IMR-90 (cell line): ENCODE measurements around the gene GPRC5D. TPM values are rescaled to one million over a fixed set of nuclear protein-coding genes. Genes with fewer than 3 reads are reported as not detected.

Source experiments
- ATAC-seq: fragments of 200-7000 bp; cut with Tn5 transposase; 2 replicates; pipeline ENCODE4 v1.9.1; 2020; ENCODE audit warnings: low read depth, mild to moderate bottlenecking, moderate library complexity
- BruUV-seq: library from RNA; stranded (reverse); fragments of 400-500 nt; replicated peaks from 2 replicates; lab custom pipeline; 2021; lab: Mats Ljungman, UMichigan
- CTCF ChIA-PET: fragments of 300-600 bp; formaldehyde crosslinking; extraction: SDS; loops from one replicate; lab custom pipeline; 2021; ENCODE audit warnings: antibody characterized with exemption; lab: Yijun Ruan, JAX
- POLR2A ChIA-PET: fragments of 300-600 bp; sonication (Branson Sonifier 250); formaldehyde crosslinking; loops from one replicate; lab custom pipeline; 2022; ENCODE audit warnings: antibody characterized with exemption; ENCODE audit not compliant: unreplicated experiment; lab: Charles Lee
- DNase-seq: peaks from one replicate; pipeline ENCODE4 v3.0.0; 2013
- H2AFZ ChIP-seq: replicated peaks from 2 replicates; pipeline ENCODE3; 2013; ENCODE audit warnings: low read length, mild to moderate bottlenecking; ENCODE audit not compliant: poor library complexity
- H2AK5ac ChIP-seq: 2 replicates; pipeline ENCODE4 v1.6.1; 2013; ENCODE audit warnings: low read depth, low read length, inconsistent platforms
- H2AK9ac ChIP-seq: replicated peaks from 2 replicates; pipeline ENCODE3; 2013; ENCODE audit warnings: mild to moderate bottlenecking, low read depth, low read length, moderate library complexity; ENCODE audit not compliant: poor library complexity
- H2BK120ac ChIP-seq: 2 replicates; pipeline ENCODE4 v1.6.1; 2013; ENCODE audit warnings: low read depth, low read length, inconsistent platforms
- H2BK15ac ChIP-seq: 3 replicates; pipeline ENCODE4 v1.6.1; 2013; ENCODE audit warnings: low read depth, low read length, inconsistent platforms
- H2BK20ac ChIP-seq: 2 replicates; pipeline ENCODE4 v1.6.1; 2013; ENCODE audit warnings: low read depth, mild to moderate bottlenecking, inconsistent platforms, low read length, moderate library complexity
- H2BK5ac ChIP-seq: 2 replicates; pipeline ENCODE4 v1.6.1; 2013; ENCODE audit warnings: mild to moderate bottlenecking, low read depth, low read length, inconsistent platforms; ENCODE audit not compliant: poor library complexity, severe bottlenecking
- H3K14ac ChIP-seq: replicated peaks from 2 replicates; pipeline ENCODE4 v1.6.1; 2013; ENCODE audit warnings: low read depth, low read length, inconsistent platforms
- H3K18ac ChIP-seq: 2 replicates; pipeline ENCODE4 v1.6.1; 2013; ENCODE audit warnings: low read depth, low read length, control low read depth
- H3K23ac ChIP-seq: 2 replicates; pipeline ENCODE4 v1.6.1; 2013; ENCODE audit warnings: low read depth, low read length, inconsistent platforms
- H3K27ac ChIP-seq: 2 replicates; pipeline ENCODE4 v1.5.1; 2013; ENCODE audit warnings: mild to moderate bottlenecking, control low read depth, low read length; ENCODE audit not compliant: insufficient read depth
- H3K27me3 ChIP-seq: 2 replicates; pipeline ENCODE4 v1.6.1; 2013; ENCODE audit warnings: low read length; ENCODE audit not compliant: control insufficient read depth, insufficient read depth
- H3K36me3 ChIP-seq: 2 replicates; pipeline ENCODE4 v1.6.1; 2013; ENCODE audit warnings: low read length, mixed read lengths; ENCODE audit not compliant: control insufficient read depth, insufficient read depth
- H3K4ac ChIP-seq: 2 replicates; pipeline ENCODE4 v1.6.1; 2013; ENCODE audit warnings: low read depth, low read length, inconsistent platforms
- H3K4me1 ChIP-seq: 2 replicates; pipeline ENCODE4 v1.6.1; 2013; ENCODE audit warnings: low read length, mixed read lengths; ENCODE audit not compliant: control insufficient read depth, insufficient read depth
- H3K4me2 ChIP-seq: 2 replicates; pipeline ENCODE4 v1.6.1; 2013; ENCODE audit warnings: low read depth, mild to moderate bottlenecking, control low read depth, low read length, moderate library complexity
- H3K4me3 ChIP-seq: 2 replicates; pipeline ENCODE4 v1.5.1; 2013; ENCODE audit warnings: low read depth, mild to moderate bottlenecking, control low read depth, low read length, moderate library complexity; ENCODE audit not compliant: insufficient read depth
- H3K56ac ChIP-seq: 2 replicates; pipeline ENCODE4 v1.6.1; 2013; ENCODE audit warnings: low read length, inconsistent platforms; ENCODE audit not compliant: insufficient read depth; ENCODE audit errors: extremely low read depth
- H3K79me1 ChIP-seq, 2 experiments: 2 replicates each; pipeline ENCODE4 v1.6.1; 2013; ENCODE audit warnings: low read length in 2 of 2, inconsistent platforms in 1 of 2, low read depth in 1 of 2
- H3K9ac ChIP-seq: 2 replicates; pipeline ENCODE4 v1.6.1; 2013; ENCODE audit warnings: low read depth, low read length, control low read depth
- H3K9me1 ChIP-seq: 2 replicates; pipeline ENCODE4 v1.6.1; 2013; ENCODE audit warnings: low read length, inconsistent platforms; ENCODE audit not compliant: insufficient read depth
- H3K9me3 ChIP-seq: 2 replicates; pipeline ENCODE4 v1.6.1; 2013; ENCODE audit warnings: low read length; ENCODE audit not compliant: control insufficient read depth, insufficient read depth
- H4K20me1 ChIP-seq: 2 replicates; pipeline ENCODE4 v1.6.1; 2013; ENCODE audit warnings: low read length, inconsistent platforms; ENCODE audit not compliant: insufficient read depth
- H4K5ac ChIP-seq: 2 replicates; pipeline ENCODE4 v1.6.1; 2013; ENCODE audit warnings: mild to moderate bottlenecking, low read depth, low read length, control low read depth
- H4K8ac ChIP-seq, 2 experiments: 2 replicates each; pipeline ENCODE4 v1.6.1; 2013; ENCODE audit warnings: low read depth in 2 of 2, low read length in 2 of 2, control low read depth in 1 of 2, inconsistent platforms in 1 of 2
- H4K91ac ChIP-seq: 2 replicates; pipeline ENCODE4 v1.6.1; 2013; ENCODE audit warnings: low read depth, low read length, inconsistent platforms; ENCODE audit not compliant: insufficient read depth
- CEBPB ChIP-seq: IDR thresholded peaks from 2 replicates; pipeline ENCODE4 v1.6.1; 2012; ENCODE audit warnings: low read depth, low read length, improper control_type of control experiment
- CHD1 ChIP-seq: IDR thresholded peaks from 2 replicates; pipeline ENCODE4 v1.6.1; 2012; ENCODE audit warnings: low read depth, low read length, improper control_type of control experiment
- CTCF ChIP-seq: conservative IDR thresholded peaks from 2 replicates; pipeline ENCODE4 v1.5.1; 2012; ENCODE audit warnings: mild to moderate bottlenecking, low read depth, low read length, improper control_type of control experiment
- MAZ ChIP-seq: IDR thresholded peaks from 2 replicates; pipeline ENCODE4 v1.6.1; 2012; ENCODE audit warnings: low read depth, mild to moderate bottlenecking, low read length, improper control_type of control experiment, moderate library complexity, borderline replicate concordance
- RAD21 ChIP-seq: IDR thresholded peaks from 2 replicates; pipeline ENCODE4 v1.6.1; 2012; ENCODE audit warnings: low read length, improper control_type of control experiment
- RFX5 ChIP-seq: IDR thresholded peaks from 2 replicates; pipeline ENCODE4 v1.8.0; 2012; ENCODE audit warnings: low read depth, mild to moderate bottlenecking, low read length, moderate library complexity
- WGBS, 2 experiments: methylation state at CpG; one replicate each; pipeline versions ENCODE4 v1.1.5 to v1.1.7; 2013; ENCODE audit warnings: missing lambda C conversion rate in 2 of 2; ENCODE audit not compliant: insufficient read length in 1 of 2; ENCODE audit errors: extremely low coverage in 2 of 2; 5-methylcytosine and 5-hydroxymethylcytosine counted together
- dilution Hi-C: fragments of 300-500 bp; cut with HindIII; formaldehyde crosslinking; loops from one replicate; pipeline ENCODE4 v1.14.3; 2018; ENCODE audit warnings: low sequenced_read_pairs; ENCODE audit not compliant: unreplicated experiment
- in situ Hi-C: fragments of 300-500 bp; cut with MboI; formaldehyde crosslinking; loops from 3 replicates; pipeline ENCODE4 v1.14.3; 2019; ENCODE audit warnings: low sequenced_read_pairs, inconsistent platforms, mixed read lengths
- intact Hi-C: fragments of 100-400 bp; cut with micrococcal nuclease; formaldehyde crosslinking; loops from 2 replicates; pipeline ENCODE4 v1.10.0; 2022
- polyA plus RNA-seq, 3 experiments: library from polyadenylated mRNA; depleted of rRNA; stranded (reverse); fragments of >200 nt; gene quantifications; 2 replicates each; pipeline ENCODE4 v1.2.3, GENCODE V29; 2012; ENCODE audit warnings: low replicate concordance in 1 of 3
- total RNA-seq: library from RNA; depleted of rRNA; stranded (reverse); fragments of >200 nt; gene quantifications from 2 replicates; pipeline ENCODE4 v1.2.3, GENCODE V29; 2012

The GPRC5D gene
- total and polyA plus RNA-seq, 2 of the 4 experiments (the other 2 are of a cell fraction): not detected

DNA sequence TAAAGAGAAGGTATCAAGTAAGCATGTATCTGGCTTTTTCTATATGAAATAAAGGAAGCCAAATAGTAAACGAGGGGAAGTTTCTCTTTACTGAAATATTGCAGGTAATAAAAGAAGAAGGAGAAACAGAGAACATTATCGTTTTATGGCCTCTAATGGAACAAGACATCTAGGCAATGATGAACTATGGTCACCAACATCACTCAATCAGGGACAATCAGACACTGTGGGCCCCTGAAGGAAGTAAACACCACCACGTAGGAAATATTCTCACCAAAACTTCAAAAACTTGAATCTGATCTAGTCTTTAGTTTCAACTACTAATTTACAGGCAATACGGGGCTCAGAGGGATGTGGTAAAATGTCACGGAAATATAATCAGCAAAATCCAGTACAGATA is 32.2 kb upstream of the GPRC5D start:
- BruUV-seq: no TSS peak
- H4K5ac ChIP-seq: no peak overlapping the region
- no peak overlapping the region for H2AK9ac ChIP-seq
- ATAC-seq (no peak), DNase-seq (no peak)
- no peak overlapping the region for H2AK5ac ChIP-seq
- no peak overlapping the region for H3K27ac ChIP-seq
- H3K23ac ChIP-seq: no peak overlapping the region
- dilution Hi-C loops: no loop called here
- no peak overlapping the region for H3K4ac ChIP-seq
- peaks cover 19 to 44% of the 10 kb centered on the region in 2 experiments for H3K79me1 ChIP-seq
- no peak overlapping the region for H3K4me3 ChIP-seq
- WGBS, 2 experiments: no CpG with 5 or more reads among the region's 5 CpGs
- H2BK120ac ChIP-seq: no peak overlapping the region
- H3K4me2 ChIP-seq: no peak overlapping the region
- no peak overlapping the region for H2BK20ac ChIP-seq
- TF ChIP-seq RAD21 (no peak), CTCF (no peak), MAZ (no peak), RFX5 (no peak), CEBPB (no peak), CHD1 (no peak)
- H2AFZ ChIP-seq: no peak overlapping the region
- H3K9me1 ChIP-seq: peaks cover 13% of the 10 kb centered on the region
- no peak overlapping the region for H3K9ac ChIP-seq
- H4K20me1 ChIP-seq: peaks cover 9% of the 10 kb centered on the region
- no peak overlapping the region for H3K56ac ChIP-seq
- no peak overlapping the region for H4K91ac ChIP-seq
- H4K8ac ChIP-seq: no peak overlapping the region
- no peaks in the 10 kb centered on the region for H3K27me3 ChIP-seq
- H3K18ac ChIP-seq: no peak overlapping the region
- H3K36me3 ChIP-seq: peaks cover 32% of the 10 kb centered on the region
- no peak overlapping the region for H2BK15ac ChIP-seq
- in situ Hi-C loops: loop anchor here (5.0 to 10.0 kb wide), 3 partner anchors 67 to 189 kb away; no protein-coding TSS in a partner anchor
- ChIA-PET POLR2A (interaction anchor here (0.6 kb wide), 1 partner anchor 197 kb away, joined by 3 read pairs; no protein-coding TSS in a partner anchor), CTCF (interaction anchor here (0.8 to 1.7 kb wide), 2 partner anchors 69 to 195 kb away, joined by 3 to 5 read pairs; no protein-coding TSS in a partner anchor)
- H3K4me1 ChIP-seq: peaks cover 16% of the 10 kb centered on the region
- no peak overlapping the region for H3K14ac ChIP-seq
- intact Hi-C loops: no loop called here
- H3K9me3 ChIP-seq: no peaks in the 10 kb centered on the region
- H2BK5ac ChIP-seq: no peak overlapping the region
